ENCODE results near the gene SKIC8.
A peak's percentile ranks its signal among the peaks of the same experiment; 100 is the strongest.

SKIC8 gene

GRCh38 chr15:78321041-78321570 is 21.7 kb upstream of the SKIC8 start:
- DNase-seq, result no peak

- DNase-seq, result no peak
Measured at GRCh38 chr15:78320183-78320582, 20.8 kb upstream of the SKIC8 start.

- DNase-seq, result no peak
Measured at GRCh38 chr15:78319588-78319987, 20.2 kb upstream of the SKIC8 start.

GRCh38 chr15:78317145-78317836 is 17.9 kb upstream of the SKIC8 start:
- DNase-seq, result no peak

GRCh38 chr15:78316283-78317083 is 17.1 kb upstream of the SKIC8 start:
- DNase-seq, result no peak

- DNase-seq, result peak; percentile 54
Measured at GRCh38 chr15:78315686-78316282, 16.4 kb upstream of the SKIC8 start.

- DNase-seq, result no peak
Measured at GRCh38 chr15:78314181-78314581, 14.8 kb upstream of the SKIC8 start.

GRCh38 chr15:78313383-78313782 is 14.0 kb upstream of the SKIC8 start:
- DNase-seq, result no peak

- no peak for DNase-seq
Measured at GRCh38 chr15:78312957-78313356, 13.5 kb upstream of the SKIC8 start.

- DNase-seq, result no peak
Measured at GRCh38 chr15:78312536-78312935, 13.1 kb upstream of the SKIC8 start.

- DNase-seq, result no peak
Measured at GRCh38 chr15:78311292-78311691, 11.9 kb upstream of the SKIC8 start.

- DNase-seq, result peak; percentile 69
Measured at GRCh38 chr15:78308422-78309032, 9.1 kb upstream of the SKIC8 start.

- no peak for DNase-seq
Measured at GRCh38 chr15:78307976-78308375, 8.6 kb upstream of the SKIC8 start.

GRCh38 chr15:78306176-78306774 is 6.9 kb upstream of the SKIC8 start:
- no peak for DNase-seq

GRCh38 chr15:78304216-78305066 is 5.0 kb upstream of the SKIC8 start:
- DNase-seq, result no peak

GRCh38 chr15:78302579-78303312 is 3.3 kb upstream of the SKIC8 start:
- DNase-seq, result no peak

- no peak for DNase-seq
Measured at GRCh38 chr15:78301828-78302227, 2.4 kb upstream of the SKIC8 start.

- no peak for DNase-seq
Measured at GRCh38 chr15:78301326-78301725, 1.9 kb upstream of the SKIC8 start.

GRCh38 chr15:78292219-78292618 is 7.2 kb downstream of the SKIC8 start:
- no peak for DNase-seq

- DNase-seq, result no peak
Measured at GRCh38 chr15:78291698-78292097, 7.7 kb downstream of the SKIC8 start.

- DNase-seq, result no peak
Measured at GRCh38 chr15:78291052-78291451, 8.4 kb downstream of the SKIC8 start.
